ENCODE data around the gene SIGLEC8. TPM values are rescaled to one million over a fixed set of nuclear protein-coding genes. Genes with fewer than 3 reads are reported as not detected.
"Not testable (repeated sequence)": the region's sequence is repeated elsewhere in the genome, so short reads cannot be mapped to it uniquely, and the experiment has no call there.

The SIGLEC8 gene
- total RNA-seq, 3 donors from 2014 or later: not detected

- DNase-seq; H3K27me3 Mint-ChIP-seq (ENCODE audit: low read depth); H3K4me3 Mint-ChIP-seq; ATAC-seq; H3K36me3 Mint-ChIP-seq (ENCODE audit: insufficient read depth): not testable (repeated sequence)
- peaks cover 50% of the 10 kb centered on the region for H3K4me1 Mint-ChIP-seq (ENCODE audit: low read depth)
- H3K9me3 Mint-ChIP-seq: peaks cover 13% of the 10 kb centered on the region
These were observed 10.7 kb downstream of the SIGLEC8 start for GRCh38 chr19:51447510-51447909.

- Mint-ChIP-seq H3K4me3 (peak overlapping the region; percentile 80), H3K36me3 (ENCODE audit: insufficient read depth) (no peaks in the 10 kb centered on the region), H3K9me3 (peaks cover 1% of the 10 kb centered on the region), H3K27me3 (ENCODE audit: low read depth) (no peaks in the 10 kb centered on the region), H3K4me1 (ENCODE audit: low read depth) (peaks cover 60% of the 10 kb centered on the region)
- ATAC-seq (peak; percentile 80 to 83), DNase-seq (peak; percentile 85)
These were observed 16.6 kb downstream of the SIGLEC8 start for GRCh38 chr19:51441410-51442390.

- DNase-seq: peak; percentile 61
- no peaks in the 10 kb centered on the region for H3K9me3 Mint-ChIP-seq
- H3K4me3 Mint-ChIP-seq: peak overlapping the region; percentile 80
- no peaks in the 10 kb centered on the region for H3K27me3 Mint-ChIP-seq (ENCODE audit: low read depth)
- no peaks in the 10 kb centered on the region for H3K36me3 Mint-ChIP-seq (ENCODE audit: insufficient read depth)
- peak; percentile 59 to 65 for ATAC-seq
- peaks cover 56% of the 10 kb centered on the region for H3K4me1 Mint-ChIP-seq (ENCODE audit: low read depth)
These were observed 17.3 kb downstream of the SIGLEC8 start for GRCh38 chr19:51440846-51441409.

- Mint-ChIP-seq H3K9me3 (no peaks in the 10 kb centered on the region), H3K27me3 (ENCODE audit: low read depth) (peaks cover 2% of the 10 kb centered on the region), H3K36me3 (ENCODE audit: insufficient read depth) (no peaks in the 10 kb centered on the region), H3K4me1 (ENCODE audit: low read depth) (peaks cover 52% of the 10 kb centered on the region), H3K4me3 (peak overlapping the region; percentile 80)
- no peak for DNase-seq
- no peak for ATAC-seq
These were observed 18.2 kb downstream of the SIGLEC8 start for GRCh38 chr19:51440052-51440451.

- no peak for DNase-seq
These were observed 19.2 kb downstream of the SIGLEC8 start for GRCh38 chr19:51439021-51439465.

GRCh38 chr19:51434456-51434855 lies 23.8 kb downstream of the SIGLEC8 start:
- H3K4me3 Mint-ChIP-seq: no peak overlapping the region
- H3K9me3 Mint-ChIP-seq: no peaks in the 10 kb centered on the region
- ATAC-seq: no peak
- no peaks in the 10 kb centered on the region for H3K36me3 Mint-ChIP-seq (ENCODE audit: insufficient read depth)
- H3K4me1 Mint-ChIP-seq (ENCODE audit: low read depth): peaks cover 11% of the 10 kb centered on the region
- H3K27me3 Mint-ChIP-seq (ENCODE audit: low read depth): peaks cover 2% of the 10 kb centered on the region
- no peak for DNase-seq

More at GRCh38 chr19:51439021-51439465, 19.2 kb downstream of the SIGLEC8 start:
- H3K4me3 Mint-ChIP-seq: no peak overlapping the region
- no peaks in the 10 kb centered on the region for H3K9me3 Mint-ChIP-seq
- peaks cover 2% of the 10 kb centered on the region for H3K27me3 Mint-ChIP-seq (ENCODE audit: low read depth)
- H3K4me1 Mint-ChIP-seq (ENCODE audit: low read depth): peaks cover 52% of the 10 kb centered on the region
- no peak for ATAC-seq
- H3K36me3 Mint-ChIP-seq (ENCODE audit: insufficient read depth): no peaks in the 10 kb centered on the region

- DNase-seq: no peak
- peaks cover 2% of the 10 kb centered on the region for H3K27me3 Mint-ChIP-seq (ENCODE audit: low read depth)
- H3K9me3 Mint-ChIP-seq: no peaks in the 10 kb centered on the region
- peak; percentile 53 to 71 for ATAC-seq
- no peaks in the 10 kb centered on the region for H3K36me3 Mint-ChIP-seq (ENCODE audit: insufficient read depth)
- no peak overlapping the region for H3K4me3 Mint-ChIP-seq
- peaks cover under 1% of the 10 kb centered on the region for H3K4me1 Mint-ChIP-seq (ENCODE audit: low read depth)
These were observed 25.2 kb downstream of the SIGLEC8 start for GRCh38 chr19:51433043-51433442.

GRCh38 chr19:51431124-51431523 lies 27.1 kb downstream of the SIGLEC8 start:
- H3K36me3 Mint-ChIP-seq (ENCODE audit: insufficient read depth): no peaks in the 10 kb centered on the region

GRCh38 chr19:51430221-51430620 lies 28.0 kb downstream of the SIGLEC8 start:
- Mint-ChIP-seq H3K36me3 (ENCODE audit: insufficient read depth) (no peaks in the 10 kb centered on the region), H3K4me1 (ENCODE audit: low read depth) (no peaks in the 10 kb centered on the region), H3K4me3 (no peak overlapping the region), H3K27me3 (ENCODE audit: low read depth) (no peaks in the 10 kb centered on the region), H3K9me3 (no peaks in the 10 kb centered on the region)
- no peak for DNase-seq
- no peak for ATAC-seq

More at GRCh38 chr19:51431124-51431523, 27.1 kb downstream of the SIGLEC8 start:
- H3K4me3 Mint-ChIP-seq: no peak overlapping the region
- ATAC-seq: no peak
- H3K27me3 Mint-ChIP-seq (ENCODE audit: low read depth): peaks cover 2% of the 10 kb centered on the region
- H3K4me1 Mint-ChIP-seq (ENCODE audit: low read depth): no peaks in the 10 kb centered on the region
- DNase-seq: no peak
- no peaks in the 10 kb centered on the region for H3K9me3 Mint-ChIP-seq

GRCh38 chr19:51427201-51427600 lies 31.1 kb downstream of the SIGLEC8 start:
- Mint-ChIP-seq H3K9me3 (no peaks in the 10 kb centered on the region), H3K27me3 (ENCODE audit: low read depth) (no peaks in the 10 kb centered on the region), H3K36me3 (ENCODE audit: insufficient read depth) (no peaks in the 10 kb centered on the region), H3K4me3 (no peak overlapping the region), H3K4me1 (ENCODE audit: low read depth) (no peaks in the 10 kb centered on the region)
- DNase-seq (no peak), ATAC-seq (no peak)

- H3K36me3 Mint-ChIP-seq (ENCODE audit: insufficient read depth): no peaks in the 10 kb centered on the region
- DNase-seq (peak; percentile 86), ATAC-seq (peak; percentile 65 to 71)
- peaks cover 9% of the 10 kb centered on the region for H3K4me1 Mint-ChIP-seq (ENCODE audit: low read depth)
- no peaks in the 10 kb centered on the region for H3K9me3 Mint-ChIP-seq
- no peak overlapping the region for H3K4me3 Mint-ChIP-seq
- peaks cover 13% of the 10 kb centered on the region for H3K27me3 Mint-ChIP-seq (ENCODE audit: low read depth)
These were observed 36.2 kb downstream of the SIGLEC8 start for GRCh38 chr19:51422053-51422448.

GRCh38 chr19:51421229-51422052 lies 36.8 kb downstream of the SIGLEC8 start:
- no peaks in the 10 kb centered on the region for H3K36me3 Mint-ChIP-seq (ENCODE audit: insufficient read depth)
- no peak overlapping the region for H3K4me3 Mint-ChIP-seq

GRCh38 chr19:51420511-51420910 lies 37.7 kb downstream of the SIGLEC8 start:
- H3K4me3 Mint-ChIP-seq; H3K36me3 Mint-ChIP-seq (ENCODE audit: insufficient read depth); DNase-seq; ATAC-seq; H3K9me3 Mint-ChIP-seq: not testable (repeated sequence)
- Mint-ChIP-seq H3K27me3 (ENCODE audit: low read depth) (peaks cover 20% of the 10 kb centered on the region), H3K4me1 (ENCODE audit: low read depth) (peaks cover 11% of the 10 kb centered on the region)

More at GRCh38 chr19:51421229-51422052, 36.8 kb downstream of the SIGLEC8 start:
- Mint-ChIP-seq H3K27me3 (ENCODE audit: low read depth) (peaks cover 16% of the 10 kb centered on the region), H3K4me1 (ENCODE audit: low read depth) (peaks cover 11% of the 10 kb centered on the region), H3K9me3 (no peaks in the 10 kb centered on the region)
- DNase-seq: no peak
- peak in 1 of 2 donors; percentile 6 for ATAC-seq

- no peaks in the 10 kb centered on the region for H3K9me3 Mint-ChIP-seq
These were observed 39.5 kb downstream of the SIGLEC8 start for GRCh38 chr19:51418707-51419106.

More at GRCh38 chr19:51418707-51419106, 39.5 kb downstream of the SIGLEC8 start:
- peaks cover 11% of the 10 kb centered on the region for H3K4me1 Mint-ChIP-seq (ENCODE audit: low read depth)
- ATAC-seq: no peak
- no peaks in the 10 kb centered on the region for H3K36me3 Mint-ChIP-seq (ENCODE audit: insufficient read depth)
- H3K27me3 Mint-ChIP-seq (ENCODE audit: low read depth): peaks cover 20% of the 10 kb centered on the region
- DNase-seq: no peak
- no peak overlapping the region for H3K4me3 Mint-ChIP-seq

All from activated T-cell treated with anti-CD3 and anti-CD28 coated beads, Interleukin-2, amount 50 U/mL, for 4 hours (primary cell).